Endothelial cell of umbilical vein (primary cell): ENCODE measurements around the gene SEMA3E. TPM values are rescaled to one million over a fixed set of nuclear protein-coding genes. Genes with fewer than 3 reads are reported as not detected.

Source experiments
- BruUV-seq: library from RNA; stranded (reverse); fragments of 400-500 nt; replicated peaks from 2 replicates; lab custom pipeline; 2021; lab: Mats Ljungman, UMichigan
- CTCF ChIA-PET: fragments of 300-600, 350-600 bp; sonication (Branson Sonifier 250); formaldehyde crosslinking; loops from one replicate; lab custom pipeline; 2021; ENCODE audit warnings: antibody characterized with exemption, inconsistent platforms; lab: Charles Lee
- POLR2A ChIA-PET: fragments of 300-600, 350-600 bp; sonication (Branson Sonifier 250); formaldehyde crosslinking; loops from one replicate; lab custom pipeline; 2021; ENCODE audit warnings: antibody characterized with exemption, inconsistent platforms; lab: Charles Lee
- DNase-seq: peaks from one replicate; pipeline ENCODE4 v3.0.0-alpha.2; 2011; ENCODE audit warnings: low read depth, low spot score
- FAIRE-seq: peaks from 2 replicates; lab custom pipeline; 2011; peaks lifted over from hg19 to GRCh38; lab: Jason Lieb, UNC
- H2AFZ ChIP-seq: 2 replicates; pipeline ENCODE4 v1.6.0; 2012; ENCODE audit warnings: low read depth, low read length, control low read depth, inconsistent platforms
- H3K27ac ChIP-seq: 2 replicates; pipeline ENCODE4 v1.5.1; 2011; ENCODE audit warnings: low read depth, mild to moderate bottlenecking, control low read depth, low read length, moderate library complexity; ENCODE audit not compliant: insufficient read depth
- H3K27me3 ChIP-seq, 2 experiments: 2 replicates each; pipeline versions ENCODE4 v1.6.0 to v1.6.1; 2011; ENCODE audit warnings: low read length in 2 of 2, mixed read lengths in 1 of 2; ENCODE audit not compliant: control insufficient read depth in 2 of 2, insufficient read depth in 2 of 2
- H3K36me3 ChIP-seq, 2 experiments: 2 replicates in 1 of 2; 3 replicates in 1 of 2; pipeline ENCODE4 v1.5.1; 2011; ENCODE audit warnings: low read length in 2 of 2, mild to moderate bottlenecking in 1 of 2, moderate library complexity in 1 of 2; ENCODE audit not compliant: control insufficient read depth in 2 of 2, insufficient read depth in 2 of 2; ENCODE audit errors: extremely low read depth in 1 of 2
- H3K4me1 ChIP-seq: 3 replicates; pipeline ENCODE4 v1.5.1; 2011; ENCODE audit warnings: mild to moderate bottlenecking, low read length; ENCODE audit not compliant: control insufficient read depth, insufficient read depth; ENCODE audit errors: extremely low read depth
- H3K4me2 ChIP-seq: 2 replicates; pipeline ENCODE4 v1.6.1; 2011; ENCODE audit warnings: low read length, control low read depth, mixed read lengths; ENCODE audit not compliant: insufficient read depth
- H3K4me3 ChIP-seq, 3 experiments: fragments of 200-600 bp in 1 of 3; sonication (generic), shearing (Covaris generic) in 1 of 3; replicated peaks in 1 of 3; 2 replicates each; pipeline ENCODE4 v1.5.1; 2011 to 2016; ENCODE audit warnings: control low read depth in 3 of 3, low read length in 3 of 3, mild to moderate bottlenecking in 2 of 3, inconsistent platforms in 1 of 3, low read depth in 1 of 3, moderate library complexity in 1 of 3; ENCODE audit not compliant: insufficient read depth in 1 of 3
- H3K79me2 ChIP-seq: 2 replicates; pipeline ENCODE4 v1.6.0; 2012; ENCODE audit warnings: low read length, inconsistent platforms; ENCODE audit not compliant: control insufficient read depth, insufficient read depth
- H3K9ac ChIP-seq: replicated peaks from 2 replicates; pipeline ENCODE3; 2011; ENCODE audit warnings: low read length, control low read depth; ENCODE audit not compliant: insufficient read depth; ENCODE audit errors: extremely low read depth
- H3K9me1 ChIP-seq: replicated peaks from 3 replicates; pipeline ENCODE4 v1.6.0; 2011; ENCODE audit warnings: mild to moderate bottlenecking, low read length; ENCODE audit not compliant: control insufficient read depth, insufficient read depth; ENCODE audit errors: extremely low read depth
- H3K9me3 ChIP-seq: replicated peaks from 2 replicates; pipeline ENCODE4 v1.5.1; 2012; ENCODE audit warnings: low read length, inconsistent platforms; ENCODE audit not compliant: control insufficient read depth, insufficient read depth
- H4K20me1 ChIP-seq: replicated peaks from 2 replicates; pipeline ENCODE3; 2011; ENCODE audit warnings: mild to moderate bottlenecking, low read length; ENCODE audit not compliant: control insufficient read depth, insufficient read depth; ENCODE audit errors: extremely low read depth
- CTCF ChIP-seq, 2 donors: IDR thresholded peaks; 1 replicate in 1 of 2; 2 replicates in 1 of 2; pipeline ENCODE4 v1.5.1; 2011; ENCODE audit warnings: low read length in 2 of 2, mild to moderate bottlenecking in 2 of 2, moderate library complexity in 2 of 2, control low read depth in 1 of 2, inconsistent platforms in 1 of 2, low read depth in 1 of 2; ENCODE audit not compliant: insufficient read depth in 1 of 2; ENCODE audit errors: extremely low read depth in 1 of 2
- EZH2 ChIP-seq: IDR thresholded peaks from 2 replicates; pipeline ENCODE4 v1.6.1; 2012; ENCODE audit warnings: borderline replicate concordance, low read depth, mild to moderate bottlenecking, moderate library complexity, low read length, inconsistent platforms; ENCODE audit not compliant: severe bottlenecking
- FOS ChIP-seq: IDR thresholded peaks from 2 replicates; pipeline ENCODE4 v1.6.1; 2011; ENCODE audit warnings: mild to moderate bottlenecking, low read length, moderate library complexity, borderline replicate concordance; ENCODE audit not compliant: insufficient read depth
- GATA2 ChIP-seq: IDR thresholded peaks from 2 replicates; pipeline ENCODE4 v1.7.0; 2011; ENCODE audit warnings: low read depth, mild to moderate bottlenecking, moderate library complexity, mixed read lengths, low read length; ENCODE audit not compliant: insufficient read length, insufficient read depth
- JUN ChIP-seq: IDR thresholded peaks from 2 replicates; pipeline ENCODE4 v1.6.1; 2011; ENCODE audit warnings: borderline replicate concordance, low read depth; ENCODE audit not compliant: insufficient read length, insufficient read depth
- MAX ChIP-seq: IDR thresholded peaks from 2 replicates; pipeline ENCODE4 v1.6.1; 2011; ENCODE audit not compliant: insufficient read depth, insufficient read length
- MYC ChIP-seq: IDR thresholded peaks from one replicate; pipeline ENCODE4 v1.6.1; 2011; ENCODE audit warnings: mild to moderate bottlenecking, low read depth, low read length
- POLR2A ChIP-seq: IDR thresholded peaks from 2 replicates; pipeline ENCODE4 v1.6.1; 2012; ENCODE audit warnings: low read depth, mild to moderate bottlenecking, control low read depth, low read length
- POLR2AphosphoS5 ChIP-seq: IDR thresholded peaks from 2 replicates; pipeline ENCODE4 v1.6.1; 2012; ENCODE audit warnings: low read depth, mild to moderate bottlenecking, control low read depth, low read length, moderate library complexity; ENCODE audit not compliant: insufficient read depth
- dilution Hi-C: fragments of 300-500 bp; cut with MboI; formaldehyde crosslinking; loops from one replicate; pipeline ENCODE4 v1.15.0; 2019; ENCODE audit warnings: low sequenced_read_pairs; ENCODE audit not compliant: extremely low pct_ligation_motif_present
- intact Hi-C: fragments of 100-400 bp; cut with micrococcal nuclease; formaldehyde crosslinking; loops from one replicate; pipeline ENCODE4 v1.10.0; 2022
- polyA plus RNA-seq, 4 experiments: library from polyadenylated mRNA; depleted of rRNA in 3 of 4; stranded (reverse) in 3 of 4; unstranded in 1 of 4; fragments of >200 nt; gene quantifications; 2 replicates each; pipeline versions ENCODE4 v1.2.1 to v1.2.3, GENCODE V29; 2011 to 2012; ENCODE audit warnings: missing spikeins in 1 of 4
- total RNA-seq: library from RNA; stranded (reverse); gene quantifications from 2 replicates; pipeline ENCODE4 v1.2.3, GENCODE V29; 2021

SEMA3E gene
- total and polyA plus RNA-seq, 2 donors (not counting 3 experiments of a cell fraction or from before 2014, with no cell fraction given): not detected

GRCh38 chr7:83684928-83685327 is 36.0 kb upstream of the SEMA3E start:
- TF ChIP-seq MYC (no peak), MAX (no peak), POLR2AphosphoS5 (no peak), CTCF (IDR thresholded peaks at IDR 0.05; ENCODE audit: extremely low read depth in 1 of 2, insufficient read depth in 1 of 2, low read depth in 1 of 2, low read length in 2 of 2) (no peak), EZH2 (no peak), GATA2 (no peak), FOS (no peak), JUN (no peak), POLR2A (no peak)
- CTCF ChIA-PET: no interaction called here
- no peak for DNase-seq
- H3K9me1 ChIP-seq: no peaks in the 10 kb centered on the region
- no TSS peak for BruUV-seq
- dilution Hi-C loops (no loop called here), intact Hi-C loops (no loop called here)
- POLR2A ChIA-PET: no interaction called here
- no peaks in the 10 kb centered on the region for H3K79me2 ChIP-seq
- no peak overlapping the region for H3K27ac ChIP-seq
- no peaks in the 10 kb centered on the region for H3K9me3 ChIP-seq
- FAIRE-seq: no peak
- H3K4me1 ChIP-seq: no peaks in the 10 kb centered on the region
- H4K20me1 ChIP-seq: no peaks in the 10 kb centered on the region
- H3K4me3 ChIP-seq: no peak overlapping the region
- H3K36me3 ChIP-seq: no peaks in the 10 kb centered on the region
- H3K4me2 ChIP-seq: no peak overlapping the region
- no peak overlapping the region for H3K9ac ChIP-seq
- no peaks in the 10 kb centered on the region for H3K27me3 ChIP-seq
- no peak overlapping the region for H2AFZ ChIP-seq
